SK-N-MC (cell line): Measurements from ENCODE around the gene AGRN.

Experiments used
- EZH2 ChIP-seq: fragments of 200-600 bp; sonication (generic); IDR thresholded peaks from one replicate; pipeline ENCODE4 v1.6.1; 2017; ENCODE audit warnings: antibody characterized with exemption
- FOXP2 ChIP-seq: optimal IDR thresholded peaks from 2 replicates; pipeline ENCODE3; 2011; ENCODE audit warnings: mild to moderate bottlenecking, moderate library complexity; ENCODE audit not compliant: insufficient read depth; ENCODE audit errors: extremely low read length, control extremely low read depth
- POLR2AphosphoS5 ChIP-seq: IDR thresholded peaks from 2 replicates; pipeline ENCODE4 v1.6.1; 2012; ENCODE audit warnings: mild to moderate bottlenecking, low read depth, low read length, borderline replicate concordance

GRCh38 chr1:1067284-1067859 lies 47.5 kb downstream of the AGRN start:
- no peak for TF ChIP-seq EZH2
- no peak for TF ChIP-seq POLR2AphosphoS5
- no peak for TF ChIP-seq FOXP2
